ENCODE measurements around the gene DRC7. TPM values are rescaled to one million over a fixed set of nuclear protein-coding genes. Genes with fewer than 3 reads are reported as not detected.

The DRC7 gene
- total and polyA plus RNA-seq, 9 of the 15 experiments (the other 6 are each of a cell fraction or from before 2014, with no cell fraction given), result 0.04 to 0.33 (median 0.12) TPM; not detected in 3

DNA sequence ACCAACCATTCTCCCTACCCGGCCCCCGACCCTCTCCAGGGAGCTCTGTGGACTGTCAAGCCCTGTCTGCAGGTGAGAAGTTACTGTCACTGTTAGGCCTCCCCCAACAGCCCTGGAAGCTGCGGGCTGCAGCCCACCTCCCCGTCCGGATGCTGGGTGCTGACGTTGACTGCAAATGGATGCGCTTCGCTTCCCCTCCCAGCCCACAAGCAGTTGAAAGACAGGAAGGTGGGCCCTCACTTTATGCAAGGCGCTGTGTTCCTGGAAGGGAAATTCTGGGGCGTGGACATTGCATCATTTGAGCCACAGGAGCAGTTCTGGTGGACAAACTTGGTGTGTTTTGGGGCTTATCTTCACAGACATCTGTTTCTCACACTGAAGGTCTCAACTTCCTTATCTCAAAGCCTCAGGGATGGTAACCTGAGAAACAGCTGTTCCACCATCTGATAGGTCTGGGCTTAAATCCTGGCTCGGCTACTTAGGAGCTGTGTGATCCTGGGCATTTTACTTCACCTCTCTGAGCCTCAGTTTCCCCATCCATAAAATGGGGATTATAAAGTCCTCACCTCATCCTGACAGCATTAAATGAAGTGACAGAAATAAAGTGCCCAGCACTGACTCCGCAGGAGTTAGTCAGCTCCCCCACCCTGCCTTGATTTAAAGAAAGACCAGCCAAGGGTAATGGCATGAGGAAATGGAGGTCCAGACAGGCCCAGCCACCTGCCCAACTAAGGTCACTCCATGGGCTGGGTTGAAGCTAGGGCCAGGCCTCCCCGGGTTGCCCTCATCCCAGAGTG is 4.6 kb upstream of the DRC7 start (continued):
- TF ChIP-seq, protein P1, sequence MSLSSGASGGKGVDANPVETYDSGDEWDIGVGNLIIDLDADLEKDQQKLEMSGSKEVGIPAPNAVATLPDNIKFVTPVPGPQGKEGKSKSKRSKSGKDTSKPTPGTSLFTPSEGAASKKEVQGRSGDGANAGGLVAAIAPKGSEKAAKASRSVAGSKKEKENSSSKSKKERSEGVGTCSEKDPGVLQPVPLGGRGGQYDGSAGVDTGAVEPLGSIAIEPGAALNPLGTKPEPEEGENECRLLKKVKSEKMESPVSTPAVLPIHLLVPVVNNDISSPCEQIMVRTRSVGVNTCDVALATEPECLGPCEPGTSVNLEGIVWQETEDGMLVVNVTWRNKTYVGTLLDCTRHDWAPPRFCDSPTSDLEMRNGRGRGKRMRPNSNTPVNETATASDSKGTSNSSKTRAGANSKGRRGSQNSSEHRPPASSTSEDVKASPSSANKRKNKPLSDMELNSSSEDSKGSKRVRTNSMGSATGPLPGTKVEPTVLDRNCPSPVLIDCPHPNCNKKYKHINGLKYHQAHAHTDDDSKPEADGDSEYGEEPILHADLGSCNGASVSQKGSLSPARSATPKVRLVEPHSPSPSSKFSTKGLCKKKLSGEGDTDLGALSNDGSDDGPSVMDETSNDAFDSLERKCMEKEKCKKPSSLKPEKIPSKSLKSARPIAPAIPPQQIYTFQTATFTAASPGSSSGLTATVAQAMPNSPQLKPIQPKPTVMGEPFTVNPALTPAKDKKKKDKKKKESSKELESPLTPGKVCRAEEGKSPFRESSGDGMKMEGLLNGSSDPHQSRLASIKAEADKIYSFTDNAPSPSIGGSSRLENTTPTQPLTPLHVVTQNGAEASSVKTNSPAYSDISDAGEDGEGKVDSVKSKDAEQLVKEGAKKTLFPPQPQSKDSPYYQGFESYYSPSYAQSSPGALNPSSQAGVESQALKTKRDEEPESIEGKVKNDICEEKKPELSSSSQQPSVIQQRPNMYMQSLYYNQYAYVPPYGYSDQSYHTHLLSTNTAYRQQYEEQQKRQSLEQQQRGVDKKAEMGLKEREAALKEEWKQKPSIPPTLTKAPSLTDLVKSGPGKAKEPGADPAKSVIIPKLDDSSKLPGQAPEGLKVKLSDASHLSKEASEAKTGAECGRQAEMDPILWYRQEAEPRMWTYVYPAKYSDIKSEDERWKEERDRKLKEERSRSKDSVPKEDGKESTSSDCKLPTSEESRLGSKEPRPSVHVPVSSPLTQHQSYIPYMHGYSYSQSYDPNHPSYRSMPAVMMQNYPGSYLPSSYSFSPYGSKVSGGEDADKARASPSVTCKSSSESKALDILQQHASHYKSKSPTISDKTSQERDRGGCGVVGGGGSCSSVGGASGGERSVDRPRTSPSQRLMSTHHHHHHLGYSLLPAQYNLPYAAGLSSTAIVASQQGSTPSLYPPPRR (CRISPR knock-in tag; IDR thresholded peaks at IDR 0.05; ENCODE audit: borderline replicate concordance), result peak; percentile 96
- TF ChIP-seq E2F3 (CRISPR knock-in tag; IDR thresholded peaks at IDR 0.05), result no peak
- TF ChIP-seq GABPB1 (CRISPR knock-in tag; IDR thresholded peaks at IDR 0.05), result peak; percentile 77
- TF ChIP-seq ARHGAP35 (IDR thresholded peaks at IDR 0.05; ENCODE audit: partially characterized antibody), result no peak
- TF ChIP-seq, protein P2, sequence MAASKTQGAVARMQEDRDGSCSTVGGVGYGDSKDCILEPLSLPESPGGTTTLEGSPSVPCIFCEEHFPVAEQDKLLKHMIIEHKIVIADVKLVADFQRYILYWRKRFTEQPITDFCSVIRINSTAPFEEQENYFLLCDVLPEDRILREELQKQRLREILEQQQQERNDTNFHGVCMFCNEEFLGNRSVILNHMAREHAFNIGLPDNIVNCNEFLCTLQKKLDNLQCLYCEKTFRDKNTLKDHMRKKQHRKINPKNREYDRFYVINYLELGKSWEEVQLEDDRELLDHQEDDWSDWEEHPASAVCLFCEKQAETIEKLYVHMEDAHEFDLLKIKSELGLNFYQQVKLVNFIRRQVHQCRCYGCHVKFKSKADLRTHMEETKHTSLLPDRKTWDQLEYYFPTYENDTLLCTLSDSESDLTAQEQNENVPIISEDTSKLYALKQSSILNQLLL (CRISPR knock-in tag; IDR thresholded peaks at IDR 0.05; ENCODE audit: borderline replicate concordance), result no peak
- TF ChIP-seq, protein P3, sequence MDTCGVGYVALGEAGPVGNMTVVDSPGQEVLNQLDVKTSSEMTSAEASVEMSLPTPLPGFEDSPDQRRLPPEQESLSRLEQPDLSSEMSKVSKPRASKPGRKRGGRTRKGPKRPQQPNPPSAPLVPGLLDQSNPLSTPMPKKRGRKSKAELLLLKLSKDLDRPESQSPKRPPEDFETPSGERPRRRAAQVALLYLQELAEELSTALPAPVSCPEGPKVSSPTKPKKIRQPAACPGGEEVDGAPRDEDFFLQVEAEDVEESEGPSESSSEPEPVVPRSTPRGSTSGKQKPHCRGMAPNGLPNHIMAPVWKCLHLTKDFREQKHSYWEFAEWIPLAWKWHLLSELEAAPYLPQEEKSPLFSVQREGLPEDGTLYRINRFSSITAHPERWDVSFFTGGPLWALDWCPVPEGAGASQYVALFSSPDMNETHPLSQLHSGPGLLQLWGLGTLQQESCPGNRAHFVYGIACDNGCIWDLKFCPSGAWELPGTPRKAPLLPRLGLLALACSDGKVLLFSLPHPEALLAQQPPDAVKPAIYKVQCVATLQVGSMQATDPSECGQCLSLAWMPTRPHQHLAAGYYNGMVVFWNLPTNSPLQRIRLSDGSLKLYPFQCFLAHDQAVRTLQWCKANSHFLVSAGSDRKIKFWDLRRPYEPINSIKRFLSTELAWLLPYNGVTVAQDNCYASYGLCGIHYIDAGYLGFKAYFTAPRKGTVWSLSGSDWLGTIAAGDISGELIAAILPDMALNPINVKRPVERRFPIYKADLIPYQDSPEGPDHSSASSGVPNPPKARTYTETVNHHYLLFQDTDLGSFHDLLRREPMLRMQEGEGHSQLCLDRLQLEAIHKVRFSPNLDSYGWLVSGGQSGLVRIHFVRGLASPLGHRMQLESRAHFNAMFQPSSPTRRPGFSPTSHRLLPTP (IDR thresholded peaks at IDR 0.05; ENCODE audit: borderline replicate concordance, extremely low read depth, insufficient read length), result no peak
- TF ChIP-seq KDM5B (IDR thresholded peaks at IDR 0.05; ENCODE audit: insufficient replicate concordance, low read depth, low read length), result peak; percentile 66
- no peak for TF ChIP-seq ZNF232 (CRISPR knock-in tag; IDR thresholded peaks at IDR 0.05)
- TF ChIP-seq ATF7 (IDR thresholded peaks at IDR 0.05), result peak; percentile 98
- TF ChIP-seq ZFP36 (IDR thresholded peaks at IDR 0.05; ENCODE audit: low read depth, low read length, partially characterized antibody), result peak; percentile 99
- TF ChIP-seq ESRRA (IDR thresholded peaks at IDR 0.05; ENCODE audit: borderline replicate concordance, low read depth), result peak; percentile 92
- peak; percentile 91 for TF ChIP-seq MYC (IDR thresholded peaks at IDR 0.05; ENCODE audit: low read depth, low read length)
- no peak for TF ChIP-seq MYC (CRISPR knock-in tag; IDR thresholded peaks at IDR 0.05; ENCODE audit: borderline replicate concordance, low read depth)
- no peak for TF ChIP-seq ZNF780A (CRISPR knock-in tag; IDR thresholded peaks at IDR 0.05)
- no peak for TF ChIP-seq ZNF79 (CRISPR knock-in tag; IDR thresholded peaks at IDR 0.05; ENCODE audit: low read depth)
- 0 out of 2 replicates have a peak, but pooled peaks have one; percentile 22 for TF ChIP-seq PHF21A (IDR thresholded peaks at IDR 0.05; ENCODE audit: borderline replicate concordance, low read depth)
- no peak for TF ChIP-seq IFI16 (CRISPR knock-in tag; IDR thresholded peaks at IDR 0.05)
- no peak for TF ChIP-seq MED1 (CRISPR knock-in tag; IDR thresholded peaks at IDR 0.05; ENCODE audit: borderline replicate concordance)
- peak; percentile 97 for TF ChIP-seq PTBP1 (IDR thresholded peaks at IDR 0.05; ENCODE audit: low read depth, low read length)
